GM19438 (cell line): ENCODE data around the gene PDS5A.
"Not testable (repeated sequence)": the region's sequence is repeated elsewhere in the genome, so short reads cannot be mapped to it uniquely, and the experiment has no call there.

Source experiments
- ATAC-seq: cut with Tn5 transposase; IDR thresholded peaks from one replicate; pipeline ENCODE4 v1.9.1; 2021; ENCODE audit warnings: low read depth; ENCODE audit not compliant: unreplicated experiment

The PDS5A gene

GRCh38 chr4:39905019-39905418 is 72.7 kb downstream of the PDS5A start:
- ATAC-seq, result not testable (repeated sequence)

- ATAC-seq, result no peak
Measured at GRCh38 chr4:39900966-39901365, 76.7 kb downstream of the PDS5A start.

- ATAC-seq, result no peak
Measured at GRCh38 chr4:39899291-39899690, 78.4 kb downstream of the PDS5A start.

- ATAC-seq, result no peak
Measured at GRCh38 chr4:39898015-39898414, 79.7 kb downstream of the PDS5A start.

GRCh38 chr4:39893693-39894072 is 84.0 kb downstream of the PDS5A start:
- ATAC-seq, result no peak

- ATAC-seq, result no peak
Measured at GRCh38 chr4:39892988-39893692, 84.6 kb downstream of the PDS5A start.

GRCh38 chr4:39889226-39889625 is 88.5 kb downstream of the PDS5A start:
- no peak for ATAC-seq

GRCh38 chr4:39888541-39888940 is 89.2 kb downstream of the PDS5A start:
- ATAC-seq, result no peak

- no peak for ATAC-seq
Measured at GRCh38 chr4:39883646-39884045, 94.1 kb downstream of the PDS5A start.

GRCh38 chr4:39881789-39882188 is 95.9 kb downstream of the PDS5A start:
- ATAC-seq, result no peak

- ATAC-seq, result no peak
Measured at GRCh38 chr4:39877971-39878370, 99.7 kb downstream of the PDS5A start.

- ATAC-seq, result no peak
Measured at GRCh38 chr4:39873823-39874222, 103.9 kb downstream of the PDS5A start.

GRCh38 chr4:39865280-39865679 is 112.4 kb downstream of the PDS5A start:
- no peak for ATAC-seq

- ATAC-seq, result no peak
Measured at GRCh38 chr4:39864391-39864790, 113.3 kb downstream of the PDS5A start.

- no peak for ATAC-seq
Measured at GRCh38 chr4:39860804-39861203, 116.9 kb downstream of the PDS5A start.

GRCh38 chr4:39855909-39856512 is 121.7 kb downstream of the PDS5A start:
- ATAC-seq, result no peak

- ATAC-seq, result no peak
Measured at GRCh38 chr4:39852636-39853035, 125.1 kb downstream of the PDS5A start.

GRCh38 chr4:39850727-39851126 is 127.0 kb downstream of the PDS5A start:
- no peak for ATAC-seq

GRCh38 chr4:39846705-39847104 is 131.0 kb downstream of the PDS5A start:
- no peak for ATAC-seq

- ATAC-seq, result no peak
Measured at GRCh38 chr4:39846120-39846519, 131.6 kb downstream of the PDS5A start.

GRCh38 chr4:39841894-39842293 is 135.8 kb downstream of the PDS5A start:
- ATAC-seq, result no peak

GRCh38 chr4:39840516-39840915 is 137.2 kb downstream of the PDS5A start:
- not testable (repeated sequence) for ATAC-seq
